Tongue (tissue), 2 donors: Measurements from ENCODE around the gene CFAP69. TPM values are rescaled to one million over a fixed set of nuclear protein-coding genes. Genes with fewer than 3 reads are reported as not detected.
"Not testable (repeated sequence)": the region's sequence is repeated elsewhere in the genome, so short reads cannot be mapped to it uniquely, and the experiment has no call there.

Experiments used
- DNase-seq: peaks from one replicate; pipeline ENCODE4 v3.0.0-alpha.2; 2015
- total RNA-seq: library from RNA; depleted of rRNA; stranded (reverse); fragments of >200 nt; gene quantifications from one replicate; pipeline ENCODE4 v1.2.3, GENCODE V29; 2014

Gene CFAP69
- total RNA-seq, 1 donor from 2014 or later: 8.0 TPM

DNA sequence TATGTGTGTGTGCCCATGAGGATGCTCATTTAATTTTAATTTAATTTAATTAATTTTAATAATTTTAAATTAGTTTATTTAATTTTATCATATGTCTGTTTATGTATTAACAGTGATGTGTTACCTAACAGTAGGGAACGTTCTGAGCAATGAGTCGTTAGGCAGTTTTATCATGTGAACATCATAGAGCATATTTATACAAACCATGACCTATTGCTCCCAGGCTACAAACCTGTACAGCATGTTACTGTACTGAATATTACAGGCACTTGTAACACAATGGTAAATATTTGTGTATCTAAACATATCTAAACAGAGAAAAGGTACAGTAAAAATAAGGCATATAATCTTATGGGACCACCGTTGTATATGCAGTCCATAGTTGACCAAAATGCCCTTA is 13.7 kb upstream of the CFAP69 start:
- no peak for DNase-seq

DNA sequence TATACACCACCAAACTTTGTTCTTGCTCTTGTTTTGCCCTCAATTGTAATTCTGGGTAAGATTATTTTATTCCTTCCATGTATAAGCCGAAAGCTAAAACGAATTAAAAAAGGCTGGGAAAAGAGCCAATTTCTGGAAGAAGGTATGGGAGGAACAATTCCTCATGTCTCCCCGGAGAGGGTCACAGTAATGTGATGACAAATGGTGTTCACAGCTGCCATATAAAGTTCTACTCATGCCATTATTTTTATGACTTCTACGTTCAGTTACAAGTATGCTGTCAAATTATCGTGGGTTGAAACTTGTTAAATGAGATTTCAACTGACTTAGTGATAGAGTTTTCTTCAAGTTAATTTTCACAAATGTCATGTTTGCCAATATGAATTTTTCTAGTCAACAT is 12.5 kb upstream of the CFAP69 start:
- DNase-seq: no peak

DNA sequence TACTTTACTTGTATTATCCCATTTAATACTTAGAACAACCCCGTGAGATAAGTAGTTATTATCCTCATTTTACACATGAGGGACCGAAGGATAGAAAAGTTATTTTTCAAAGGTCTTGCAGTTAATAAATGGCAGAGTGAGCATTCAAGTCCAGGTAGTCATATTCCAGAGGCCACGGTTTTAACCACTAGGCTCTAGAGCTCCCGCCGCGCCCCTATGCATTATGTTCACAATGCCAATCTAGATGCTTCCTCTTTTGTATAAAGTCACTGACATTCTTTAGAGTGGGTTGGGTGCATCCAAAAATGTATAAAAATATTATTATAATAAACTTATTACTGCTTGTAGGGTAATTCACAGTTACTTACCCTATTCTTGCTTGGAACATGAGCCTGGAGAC is 11.4 kb upstream of the CFAP69 start:
- DNase-seq: no peak

DNA sequence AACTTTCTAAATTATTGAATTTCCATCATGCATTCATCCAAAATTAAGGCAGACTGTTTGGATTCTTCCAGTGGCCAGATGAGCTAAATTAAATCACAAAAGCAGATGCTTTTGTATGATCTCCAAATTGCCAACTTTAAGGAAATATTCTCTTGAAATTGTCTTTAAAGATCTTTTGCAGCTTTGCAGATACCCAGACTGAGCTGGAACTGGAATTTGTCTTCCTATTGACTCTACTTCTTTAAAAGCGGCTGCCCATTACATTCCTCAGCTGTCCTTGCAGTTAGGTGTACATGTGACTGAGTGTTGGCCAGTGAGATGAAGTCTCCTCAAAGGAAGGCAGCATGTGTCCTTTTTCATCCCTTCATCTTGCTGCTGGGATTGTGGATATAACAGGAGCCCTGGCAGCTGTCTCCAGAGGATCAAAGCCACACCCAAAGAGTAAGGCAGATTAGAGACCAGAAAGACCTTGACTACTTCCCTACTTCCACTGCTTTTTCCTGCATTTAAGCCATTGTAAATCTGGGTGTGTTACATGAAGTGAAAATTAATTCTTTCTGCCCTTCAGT is 8.2 kb upstream of the CFAP69 start:
- DNase-seq: peak; percentile 34

- DNase-seq: no peak
These were observed 7.0 kb upstream of the CFAP69 start for GRCh38 chr7:90238022-90238421.

GRCh38 chr7:90238583-90238982 is 6.4 kb upstream of the CFAP69 start:
- DNase-seq: no peak

- DNase-seq: no peak
These were observed 5.9 kb upstream of the CFAP69 start for GRCh38 chr7:90239050-90239449.

DNA sequence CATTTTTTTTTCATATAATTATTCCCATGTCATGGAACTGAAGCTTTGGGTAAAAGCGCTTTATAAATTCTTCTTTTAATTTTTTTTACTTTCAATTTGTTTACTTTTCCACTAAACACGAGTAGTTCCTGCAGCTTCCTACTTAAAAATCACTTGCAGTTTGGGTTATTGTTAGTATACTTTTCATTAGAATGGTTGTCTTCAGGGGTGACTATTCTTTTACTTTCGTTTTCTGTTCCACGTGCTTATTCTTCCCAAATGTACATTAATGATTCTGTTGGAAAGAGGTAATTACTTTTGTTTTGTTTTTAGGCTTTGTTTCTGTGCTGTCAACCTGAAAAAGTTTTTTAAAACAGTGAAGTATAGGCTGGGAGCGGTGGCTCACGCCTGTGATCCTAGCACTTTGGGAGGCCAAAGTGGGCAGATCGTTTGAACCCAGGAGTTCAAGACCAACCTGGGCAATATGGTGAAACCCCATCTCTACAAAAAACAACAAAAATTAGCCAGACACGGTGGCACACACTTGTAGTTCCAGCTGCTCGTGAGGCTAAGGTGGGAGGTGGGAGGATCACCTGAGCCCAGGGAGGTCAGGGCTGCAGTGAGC is 5.2 kb upstream of the CFAP69 start:
- DNase-seq: no peak

DNA sequence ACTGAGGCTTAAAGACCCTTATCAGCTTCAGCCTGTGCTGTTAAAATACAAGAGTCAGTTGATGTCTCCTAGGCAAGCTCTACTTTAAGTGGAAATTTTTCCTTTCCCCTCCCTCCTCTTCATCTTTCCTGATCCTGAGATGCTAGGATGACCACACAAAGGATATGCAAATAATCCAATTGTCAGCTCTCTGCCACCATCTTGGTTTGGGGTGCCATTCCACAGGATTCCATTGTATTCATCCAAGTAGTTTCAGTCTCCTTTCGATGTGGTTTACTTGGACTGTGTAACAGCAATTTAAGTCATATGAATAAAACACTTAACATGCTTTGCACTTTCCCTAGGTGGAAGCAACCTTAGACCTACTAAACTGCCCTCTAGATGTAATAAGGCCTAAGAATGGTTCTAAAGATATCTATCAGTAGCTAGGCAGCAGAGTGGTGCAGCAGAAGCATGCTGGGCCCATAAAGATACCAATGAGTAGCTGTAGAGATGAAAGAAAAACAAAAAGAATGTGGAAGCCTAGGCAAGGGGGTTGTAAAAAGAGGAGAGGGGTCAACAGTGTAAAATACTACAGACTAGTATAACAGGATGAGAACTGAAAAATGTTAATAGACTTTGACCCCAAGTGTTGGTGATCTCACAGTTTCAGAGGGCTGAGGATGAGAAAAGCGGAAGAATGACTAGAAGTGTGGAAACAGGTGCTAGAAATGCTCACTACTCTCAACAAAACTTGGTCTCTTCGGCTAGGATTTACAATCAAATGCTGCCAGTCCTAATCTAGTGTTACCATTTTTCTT is 2.4 kb upstream of the CFAP69 start:
- no peak for DNase-seq

DNA sequence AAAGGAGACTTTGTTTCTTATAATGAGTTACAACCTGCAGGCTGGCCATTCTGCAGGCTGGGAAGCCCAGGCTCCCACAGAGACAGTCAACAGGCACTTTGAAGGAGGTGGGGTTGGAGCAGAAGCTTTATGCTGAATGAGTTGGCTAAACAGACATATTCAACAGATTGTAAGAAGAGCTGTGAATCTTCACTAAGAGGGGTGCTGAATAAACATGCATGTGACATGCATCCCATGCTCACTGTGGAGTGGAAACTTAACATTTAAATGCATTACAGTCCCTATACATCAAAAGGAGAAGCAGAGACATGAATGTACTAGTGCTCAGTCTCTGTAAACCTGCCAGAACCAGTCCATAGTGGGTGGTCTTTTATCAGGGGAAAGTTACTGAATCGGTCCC is 1.4 kb upstream of the CFAP69 start:
- DNase-seq: no peak

DNA sequence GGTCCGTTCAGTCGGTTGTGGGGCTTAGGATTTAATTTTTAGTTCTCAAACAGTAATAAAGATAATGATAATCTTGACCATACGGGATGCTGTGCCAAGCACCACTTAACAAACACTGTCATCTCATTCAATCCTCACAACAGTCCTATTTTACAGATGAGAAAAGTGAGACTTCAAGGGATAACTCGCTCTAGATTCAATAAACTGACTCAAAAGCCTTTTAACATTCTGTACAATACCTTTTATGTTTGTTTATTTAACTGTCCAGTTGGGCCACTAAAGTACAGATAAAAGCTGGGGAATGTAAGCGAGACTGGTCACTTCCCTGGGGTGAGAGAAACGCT is 437 bp upstream of the CFAP69 start:
- DNase-seq: no peak

DNA sequence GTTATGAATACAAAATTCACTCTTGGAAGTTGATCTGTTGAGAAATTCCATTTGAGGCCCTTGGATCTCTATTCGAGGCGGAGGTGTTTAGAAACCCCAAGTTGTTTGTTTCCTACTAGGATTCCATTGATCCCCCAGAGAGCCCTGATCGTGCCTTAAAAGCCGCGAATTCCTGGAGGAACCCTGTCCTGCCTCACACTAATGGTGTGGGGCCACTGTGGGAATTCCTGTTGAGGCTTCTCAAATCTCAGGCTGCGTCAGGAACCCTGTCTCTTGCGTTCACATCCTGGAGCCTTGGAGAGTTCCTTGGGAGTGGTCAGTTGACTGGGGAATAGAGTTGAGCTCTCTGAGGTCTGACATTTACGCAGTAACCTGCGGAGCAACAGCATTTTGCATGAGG is 1.2 kb downstream of the CFAP69 start:
- no peak for DNase-seq

DNA sequence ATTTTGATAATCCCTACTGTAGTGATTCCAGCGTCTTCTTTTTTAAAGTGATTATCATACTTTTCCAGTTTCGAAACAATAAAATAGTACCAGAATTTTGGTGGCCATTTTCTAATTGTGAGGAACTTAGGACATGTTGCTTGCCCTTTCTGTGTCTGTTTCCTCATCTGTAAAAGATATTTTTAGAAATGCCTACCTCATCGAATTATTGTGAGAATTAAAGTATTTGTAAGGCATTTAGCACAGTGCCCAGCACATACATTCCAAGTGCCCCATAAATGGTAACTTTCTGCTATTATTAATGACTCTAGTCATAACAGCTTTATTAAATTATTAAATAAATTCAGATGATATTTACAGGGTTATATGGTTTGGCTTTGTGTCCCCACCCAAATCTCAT is 3.7 kb downstream of the CFAP69 start:
- DNase-seq: no peak

GRCh38 chr7:90250601-90251303 is 5.8 kb downstream of the CFAP69 start:
- DNase-seq: peak; percentile 10

DNA sequence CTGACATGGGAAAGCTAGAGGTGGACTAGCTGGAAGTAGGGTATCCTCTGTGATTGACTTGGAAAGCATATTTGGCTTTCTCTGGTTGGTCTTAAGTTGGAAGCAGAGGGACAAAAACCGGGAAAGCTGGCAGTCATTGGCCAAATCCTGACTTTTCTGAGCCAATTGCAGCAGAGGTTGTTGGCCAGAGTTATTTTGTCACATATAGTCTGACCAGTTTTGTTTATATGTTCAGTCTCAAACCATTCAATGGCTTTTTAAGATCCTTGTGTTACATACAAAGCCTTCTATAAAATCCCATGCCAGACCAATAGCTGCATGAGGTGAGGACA is 6.3 kb downstream of the CFAP69 start:
- DNase-seq: no peak

DNA sequence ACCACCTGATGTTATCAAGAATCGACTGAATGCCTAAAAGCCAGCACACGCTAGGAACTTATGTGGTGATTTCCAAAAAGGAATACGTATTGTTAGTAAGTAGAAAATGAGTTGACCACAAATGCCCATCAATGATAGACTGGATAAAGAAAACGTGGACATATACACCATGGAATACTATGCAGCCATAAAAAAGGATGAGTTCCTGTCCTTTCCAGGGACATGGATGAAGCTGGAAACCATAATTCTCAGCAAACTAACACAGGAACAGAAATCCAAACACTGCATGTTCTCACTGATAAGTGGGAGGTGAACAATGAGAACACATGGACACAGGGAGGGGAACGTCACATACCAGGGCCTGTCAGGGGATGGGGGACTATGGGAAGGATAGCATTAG is 11.0 kb downstream of the CFAP69 start:
- DNase-seq: not testable (repeated sequence)

DNA sequence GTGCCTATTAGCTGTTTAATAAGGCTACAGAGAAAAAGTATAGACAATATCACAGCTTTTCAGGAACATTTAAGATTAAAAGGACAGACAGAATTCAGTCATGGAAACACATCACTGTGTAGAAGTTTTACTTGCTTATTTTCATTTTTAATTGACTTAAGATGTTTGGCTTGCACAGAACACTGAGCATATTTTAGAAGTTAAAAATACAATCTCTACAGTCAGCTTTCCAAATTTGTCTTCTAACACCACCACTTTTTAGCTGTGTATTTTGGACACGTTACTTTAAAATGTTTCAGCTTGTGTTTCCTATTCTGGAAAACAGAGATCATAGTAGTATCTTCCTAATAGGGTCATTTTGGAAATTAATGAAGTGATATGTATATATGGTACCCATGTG is 11.8 kb downstream of the CFAP69 start:
- DNase-seq: peak; percentile 9

- DNase-seq: no peak
These were observed 16.5 kb downstream of the CFAP69 start for GRCh38 chr7:90261441-90261840.

DNA sequence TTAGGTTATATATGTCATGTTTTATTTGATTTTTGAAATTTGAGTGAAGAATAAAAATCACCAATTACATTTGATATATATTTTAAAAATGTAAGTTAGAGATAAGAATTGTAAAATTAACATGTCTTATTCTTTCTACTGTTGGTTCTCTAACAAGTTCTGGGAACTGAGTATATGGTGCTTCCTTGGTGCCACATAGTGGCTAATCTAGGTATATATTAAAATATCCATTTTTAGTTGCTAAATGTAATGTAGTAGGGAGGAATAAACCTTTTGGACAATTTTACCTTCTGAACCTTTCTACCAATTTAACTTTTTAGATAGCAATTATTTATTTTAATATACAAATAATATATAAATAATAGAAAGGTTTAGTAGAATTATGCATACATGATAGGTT is 17.5 kb downstream of the CFAP69 start:
- peak; percentile 48 for DNase-seq

- DNase-seq: no peak
These were observed 21.8 kb downstream of the CFAP69 start for GRCh38 chr7:90266808-90267207.

DNA sequence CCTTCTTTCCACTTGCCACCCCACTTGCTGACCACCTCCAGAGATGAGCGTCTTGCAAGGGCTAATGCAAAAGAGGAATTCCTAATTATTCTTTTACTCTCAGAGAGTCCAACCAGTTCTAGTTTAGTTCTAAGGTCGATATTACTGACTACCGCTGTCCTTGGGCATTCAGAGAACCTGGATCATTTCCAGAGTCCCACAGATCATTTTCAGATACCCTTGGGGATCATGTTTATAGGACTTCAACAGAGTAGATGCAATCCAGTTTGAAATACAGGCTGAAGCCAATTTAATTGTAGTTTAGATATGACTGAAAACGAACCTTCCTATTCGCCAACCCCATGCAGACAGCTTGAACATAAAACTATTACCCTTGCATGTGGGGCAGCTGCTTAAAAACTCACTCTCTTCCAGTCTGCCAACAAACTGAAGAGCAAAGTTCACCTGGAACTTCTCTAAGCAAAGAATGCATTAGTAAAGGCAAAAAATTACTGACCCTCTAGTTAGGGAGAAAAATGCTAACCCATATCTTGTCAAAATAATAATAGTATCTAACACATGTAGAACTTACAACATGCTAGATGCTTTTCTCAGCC is 22.4 kb downstream of the CFAP69 start:
- DNase-seq: no peak

DNA sequence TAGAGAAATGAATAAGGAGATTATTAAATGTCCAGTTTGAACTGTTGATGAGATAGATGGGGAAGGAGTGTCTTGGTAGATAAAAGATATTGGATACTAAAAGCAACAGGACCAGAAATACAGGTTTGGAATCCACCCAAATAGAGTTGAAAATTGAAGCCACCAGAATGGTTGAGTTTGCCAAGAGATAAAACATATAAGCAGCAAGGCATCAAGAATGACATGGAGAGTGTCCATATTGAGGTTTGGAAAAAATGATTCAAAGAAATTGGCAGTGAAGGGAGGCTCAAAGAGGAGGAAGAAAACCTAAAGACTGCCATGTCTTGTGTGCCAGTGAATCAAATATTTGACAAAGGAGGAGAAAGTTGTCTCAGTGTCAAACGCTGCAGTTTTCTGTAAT is 24.2 kb downstream of the CFAP69 start:
- no peak for DNase-seq
